Caco-2 (cell line): Measurements from ENCODE around the gene GAS2L2. TPM values are rescaled to one million over a fixed set of nuclear protein-coding genes. Genes with fewer than 3 reads are reported as not detected.

Experiments used
- BruUV-seq: library from RNA; stranded (reverse); fragments of 400-500 nt; replicated peaks from 2 replicates; lab custom pipeline; 2021; lab: Mats Ljungman, UMichigan
- CTCF ChIA-PET: fragments of 300-600 bp; sonication (Branson Sonifier 250); formaldehyde crosslinking; loops from one replicate; lab custom pipeline; 2022; ENCODE audit warnings: antibody characterized with exemption; lab: Charles Lee
- POLR2A ChIA-PET: fragments of 300-600 bp; sonication (Branson Sonifier 250); formaldehyde crosslinking; loops from one replicate; lab custom pipeline; 2022; ENCODE audit warnings: antibody characterized with exemption; lab: Charles Lee
- DNase-seq, 2 experiments: peaks; one replicate each; pipeline versions ENCODE4 v3.0.0 to v3.0.0-alpha.2; 2020 to 2022
- H3K27me3 ChIP-seq: replicated peaks from 2 replicates; pipeline ENCODE4 v1.6.0; 2011; ENCODE audit warnings: low read length; ENCODE audit not compliant: control insufficient read depth, insufficient read depth
- H3K36me3 ChIP-seq: 2 replicates; pipeline ENCODE4 v1.5.1; 2011; ENCODE audit warnings: low read length; ENCODE audit not compliant: control insufficient read depth, insufficient read depth
- H3K4me1 ChIP-seq: fragments of 250-450 bp; sonication (Bioruptor Pico); 2 replicates; pipeline ENCODE4 v1.5.1; 2020; ENCODE audit warnings: mild to moderate bottlenecking
- H3K4me3 ChIP-seq: 2 replicates; pipeline ENCODE4 v1.5.1; 2011; ENCODE audit warnings: low read depth, mild to moderate bottlenecking, control low read depth, low read length
- H3K9me3 ChIP-seq: fragments of 250-450 bp; sonication (Bioruptor Pico); 2 replicates; pipeline ENCODE4 v1.5.1; 2020; ENCODE audit warnings: mild to moderate bottlenecking, moderate library complexity
- H3K27ac Mint-ChIP-seq: one replicate; pipeline ENCODE4 v1.8.0; 2022; ENCODE audit warnings: mixed read lengths; ENCODE audit not compliant: unreplicated experiment
- H3K27me3 Mint-ChIP-seq: one replicate; pipeline ENCODE4 v1.8.0; 2022; ENCODE audit warnings: mixed read lengths; ENCODE audit not compliant: insufficient read depth, unreplicated experiment
- H3K36me3 Mint-ChIP-seq: one replicate; pipeline ENCODE4 v1.8.0; 2022; ENCODE audit warnings: mild to moderate bottlenecking, mixed read lengths; ENCODE audit not compliant: insufficient read depth, unreplicated experiment
- H3K4me1 Mint-ChIP-seq: one replicate; pipeline ENCODE4 v1.8.0; 2022; ENCODE audit warnings: low read depth, mixed read lengths; ENCODE audit not compliant: unreplicated experiment
- H3K4me3 Mint-ChIP-seq: one replicate; pipeline ENCODE4 v1.8.0; 2022; ENCODE audit warnings: mild to moderate bottlenecking, moderate library complexity, mixed read lengths; ENCODE audit not compliant: unreplicated experiment
- H3K9me3 Mint-ChIP-seq: one replicate; pipeline ENCODE4 v1.8.0; 2022; ENCODE audit warnings: mixed read lengths; ENCODE audit not compliant: unreplicated experiment
- intact Hi-C: fragments of 100-400 bp; cut with micrococcal nuclease; formaldehyde crosslinking; loops from one replicate; pipeline ENCODE4 v1.10.0; 2022; ENCODE audit not compliant: unreplicated experiment
- total RNA-seq: library from RNA; stranded (reverse); gene quantifications from 2 replicates; pipeline ENCODE4 v1.2.3, GENCODE V29; 2022
- TF ChIP-seq, protein P1 (sequence below), 2 experiments: fragments of 200-600 bp in 1 of 2; IDR thresholded peaks; 1 replicate in 1 of 2; 2 replicates in 1 of 2; pipeline versions ENCODE4 v1.5.1 to v1.8.0; 2011 to 2022; ENCODE audit warnings: antibody characterized with exemption in 1 of 2, control low read depth in 1 of 2, inconsistent platforms in 1 of 2, low read depth in 1 of 2, low read length in 1 of 2, mild to moderate bottlenecking in 1 of 2, moderate library complexity in 1 of 2; ENCODE audit not compliant: insufficient read depth in 1 of 2, severe bottlenecking in 1 of 2, unreplicated experiment in 1 of 2

The GAS2L2 gene
- total RNA-seq, 1 experiment from 2014 or later: not detected

- TF ChIP-seq, protein P1, sequence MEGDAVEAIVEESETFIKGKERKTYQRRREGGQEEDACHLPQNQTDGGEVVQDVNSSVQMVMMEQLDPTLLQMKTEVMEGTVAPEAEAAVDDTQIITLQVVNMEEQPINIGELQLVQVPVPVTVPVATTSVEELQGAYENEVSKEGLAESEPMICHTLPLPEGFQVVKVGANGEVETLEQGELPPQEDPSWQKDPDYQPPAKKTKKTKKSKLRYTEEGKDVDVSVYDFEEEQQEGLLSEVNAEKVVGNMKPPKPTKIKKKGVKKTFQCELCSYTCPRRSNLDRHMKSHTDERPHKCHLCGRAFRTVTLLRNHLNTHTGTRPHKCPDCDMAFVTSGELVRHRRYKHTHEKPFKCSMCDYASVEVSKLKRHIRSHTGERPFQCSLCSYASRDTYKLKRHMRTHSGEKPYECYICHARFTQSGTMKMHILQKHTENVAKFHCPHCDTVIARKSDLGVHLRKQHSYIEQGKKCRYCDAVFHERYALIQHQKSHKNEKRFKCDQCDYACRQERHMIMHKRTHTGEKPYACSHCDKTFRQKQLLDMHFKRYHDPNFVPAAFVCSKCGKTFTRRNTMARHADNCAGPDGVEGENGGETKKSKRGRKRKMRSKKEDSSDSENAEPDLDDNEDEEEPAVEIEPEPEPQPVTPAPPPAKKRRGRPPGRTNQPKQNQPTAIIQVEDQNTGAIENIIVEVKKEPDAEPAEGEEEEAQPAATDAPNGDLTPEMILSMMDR (IDR thresholded peaks at IDR 0.05; ENCODE audit: insufficient read depth in 1 of 2, low read depth in 1 of 2, low read length in 1 of 2, severe bottlenecking in 1 of 2, unreplicated experiment in 1 of 2): no peak
- H3K27me3 Mint-ChIP-seq: peaks cover 6% of the 10 kb centered on the region
- Histone ChIP-seq H3K4me3 (peak overlapping the region; percentile 22), H3K9me3 (no peaks in the 10 kb centered on the region), H3K36me3 (no peaks in the 10 kb centered on the region), H3K27me3 (no peaks in the 10 kb centered on the region), H3K4me1 (peaks cover 4% of the 10 kb centered on the region; the same call in 1 of the 2 replicates)
- H3K27ac Mint-ChIP-seq: no peak overlapping the region
- intact Hi-C loops: loop anchor here (5.0 kb wide), 2 partner anchors 122 to 437 kb away; no protein-coding TSS in a partner anchor
- H3K4me1 Mint-ChIP-seq: peaks cover 6% of the 10 kb centered on the region
- H3K9me3 Mint-ChIP-seq: no peaks in the 10 kb centered on the region
- H3K4me3 Mint-ChIP-seq: peak overlapping the region; percentile 59
- DNase-seq: no peak
- H3K36me3 Mint-ChIP-seq: no peaks in the 10 kb centered on the region
- POLR2A ChIA-PET: interaction anchor here (0.6 kb wide), 1 partner anchor 32 kb away, joined by 7 read pairs; no protein-coding TSS in a partner anchor
- no TSS peak for BruUV-seq
- CTCF ChIA-PET: interaction anchor here (1.0 to 3.2 kb wide), 3 partner anchors 14 to 59 kb away, joined by 3 to 26 read pairs (median 3); partner anchors contain the start of gene TAF15
These were observed 3.3 kb downstream of the GAS2L2 start for GRCh38 chr17:35749560-35750412.

DNA sequence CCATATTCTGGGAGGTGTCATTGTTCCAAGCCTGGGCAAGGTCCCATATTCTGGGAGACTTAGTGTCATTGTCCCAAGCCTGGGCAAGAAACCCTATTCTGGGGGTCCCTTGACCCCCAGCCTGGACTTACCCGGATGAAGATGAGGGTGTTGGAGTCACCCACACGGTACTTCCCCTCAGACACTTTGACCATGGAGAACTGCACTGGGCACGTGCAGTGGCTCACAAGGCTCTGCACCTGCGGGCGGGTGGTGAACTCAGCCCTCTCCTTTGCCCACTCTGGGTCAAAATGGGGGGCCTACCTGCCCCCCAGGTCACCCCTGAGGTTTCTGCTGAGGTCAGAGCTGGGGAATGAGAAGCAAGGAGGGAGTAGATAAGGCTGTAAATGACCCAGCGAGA, 4.1 kb downstream of the GAS2L2 start:
- peaks cover 4% of the 10 kb centered on the region; the same call in 1 of the 2 replicates for H3K4me1 ChIP-seq
- DNase-seq: no peak
- no peaks in the 10 kb centered on the region for H3K36me3 ChIP-seq
- Mint-ChIP-seq H3K9me3 (no peaks in the 10 kb centered on the region), H3K27me3 (peaks cover 6% of the 10 kb centered on the region), H3K36me3 (no peaks in the 10 kb centered on the region), H3K4me3 (no peak overlapping the region), H3K27ac (no peak overlapping the region), H3K4me1 (peaks cover 6% of the 10 kb centered on the region)
- no TSS peak for BruUV-seq
- CTCF ChIA-PET: interaction anchor here (1.0 to 3.2 kb wide), 3 partner anchors 15 to 136 kb away, joined by 3 to 41 read pairs (median 26); partner anchors contain the start of gene TAF15
- POLR2A ChIA-PET: no interaction called here
- intact Hi-C loops: loop anchor here (5.0 kb wide), 2 partner anchors 122 to 437 kb away; no protein-coding TSS in a partner anchor
- H3K27me3 ChIP-seq: no peaks in the 10 kb centered on the region
- TF ChIP-seq, protein P1 (IDR thresholded peaks at IDR 0.05; ENCODE audit: insufficient read depth in 1 of 2, low read depth in 1 of 2, low read length in 1 of 2, severe bottlenecking in 1 of 2, unreplicated experiment in 1 of 2): no peak
- no peaks in the 10 kb centered on the region for H3K9me3 ChIP-seq
- H3K4me3 ChIP-seq: no peak overlapping the region

DNA sequence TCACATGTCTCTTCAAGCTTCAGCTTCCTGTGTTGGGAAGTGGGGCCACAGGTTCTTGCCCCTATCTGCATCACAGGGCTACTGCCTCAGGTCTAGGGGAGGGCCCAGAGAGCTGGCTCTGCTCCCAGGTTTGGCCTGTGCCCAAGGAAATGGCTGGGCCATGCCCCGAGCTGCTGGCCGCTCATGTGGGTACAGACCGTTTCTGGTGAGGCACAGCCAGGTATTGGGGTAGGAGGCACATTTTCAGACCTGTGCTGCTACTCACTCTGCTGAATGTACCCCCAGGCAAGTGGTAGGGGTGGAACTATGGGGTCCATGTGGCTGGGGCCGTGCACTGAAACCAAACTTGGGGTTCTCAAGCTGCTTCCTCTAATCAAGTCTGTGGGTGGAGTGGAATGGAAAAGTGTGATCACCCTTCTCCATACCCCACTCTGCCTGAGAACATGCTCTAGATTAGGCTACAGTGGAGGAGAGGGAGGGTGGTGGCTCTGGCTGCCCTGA, 4.6 kb downstream of the GAS2L2 start:
- H3K4me1 Mint-ChIP-seq: peaks cover 6% of the 10 kb centered on the region
- Histone ChIP-seq H3K4me1 (peaks cover 4% of the 10 kb centered on the region; the same call in 1 of the 2 replicates), H3K4me3 (no peak overlapping the region), H3K36me3 (no peaks in the 10 kb centered on the region), H3K27me3 (no peaks in the 10 kb centered on the region), H3K9me3 (no peaks in the 10 kb centered on the region)
- intact Hi-C loops: loop anchor here (5.0 kb wide), 2 partner anchors 121 to 436 kb away; no protein-coding TSS in a partner anchor
- TF ChIP-seq, protein P1 (IDR thresholded peaks at IDR 0.05; ENCODE audit: insufficient read depth in 1 of 2, low read depth in 1 of 2, low read length in 1 of 2, severe bottlenecking in 1 of 2, unreplicated experiment in 1 of 2): no peak
- H3K9me3 Mint-ChIP-seq: no peaks in the 10 kb centered on the region
- ChIA-PET CTCF (interaction anchor here (1.6 to 3.2 kb wide), 3 partner anchors 16 to 135 kb away, joined by 6 to 41 read pairs (median 26); no protein-coding TSS in a partner anchor), POLR2A (interaction anchor here (0.6 kb wide), 1 partner anchor 578 kb away, joined by 3 read pairs; no protein-coding TSS in a partner anchor)
- no peak overlapping the region for H3K27ac Mint-ChIP-seq
- peaks cover 5% of the 10 kb centered on the region for H3K36me3 Mint-ChIP-seq
- peaks cover 9% of the 10 kb centered on the region for H3K27me3 Mint-ChIP-seq
- no peak for DNase-seq
- H3K4me3 Mint-ChIP-seq: no peak overlapping the region
- no TSS peak for BruUV-seq
